ENCODE data around the gene PBRM1. TPM values are rescaled to one million over a fixed set of nuclear protein-coding genes. Genes with fewer than 3 reads are reported as not detected.

Gene PBRM1
- polyA plus RNA-seq, 1 experiment, result 16.5 TPM

DNA sequence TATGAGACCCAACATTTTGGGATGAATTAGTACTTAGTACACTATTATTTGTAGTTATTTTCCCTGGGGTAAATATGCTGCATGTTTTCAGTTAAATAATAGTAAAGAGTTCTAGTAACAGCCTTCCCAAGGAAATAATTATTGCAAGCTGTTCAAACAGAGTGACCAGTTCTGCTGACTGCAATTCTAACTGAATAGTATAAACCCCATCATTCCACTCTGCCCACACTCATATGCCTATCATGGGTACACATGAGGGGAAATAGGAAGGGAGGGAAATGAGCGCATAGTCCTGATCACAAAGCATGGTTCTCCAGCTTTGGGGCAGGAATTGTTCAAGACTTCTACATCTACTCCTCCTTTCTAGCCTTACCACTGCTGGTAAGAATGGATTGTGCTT lies 130.7 kb downstream of the PBRM1 start:
- Histone ChIP-seq H3K36me3 (ENCODE audit: control insufficient read depth, insufficient read depth, low read length) (peaks cover 20% of the 10 kb centered on the region), H3K27me3 (ENCODE audit: control insufficient read depth, insufficient read depth, low read length) (no peaks in the 10 kb centered on the region), H3K4me3 (ENCODE audit: low read depth, low read length) (no peak overlapping the region)
- CTCF ChIA-PET, result no interaction called here
- TF ChIP-seq, protein P1, sequence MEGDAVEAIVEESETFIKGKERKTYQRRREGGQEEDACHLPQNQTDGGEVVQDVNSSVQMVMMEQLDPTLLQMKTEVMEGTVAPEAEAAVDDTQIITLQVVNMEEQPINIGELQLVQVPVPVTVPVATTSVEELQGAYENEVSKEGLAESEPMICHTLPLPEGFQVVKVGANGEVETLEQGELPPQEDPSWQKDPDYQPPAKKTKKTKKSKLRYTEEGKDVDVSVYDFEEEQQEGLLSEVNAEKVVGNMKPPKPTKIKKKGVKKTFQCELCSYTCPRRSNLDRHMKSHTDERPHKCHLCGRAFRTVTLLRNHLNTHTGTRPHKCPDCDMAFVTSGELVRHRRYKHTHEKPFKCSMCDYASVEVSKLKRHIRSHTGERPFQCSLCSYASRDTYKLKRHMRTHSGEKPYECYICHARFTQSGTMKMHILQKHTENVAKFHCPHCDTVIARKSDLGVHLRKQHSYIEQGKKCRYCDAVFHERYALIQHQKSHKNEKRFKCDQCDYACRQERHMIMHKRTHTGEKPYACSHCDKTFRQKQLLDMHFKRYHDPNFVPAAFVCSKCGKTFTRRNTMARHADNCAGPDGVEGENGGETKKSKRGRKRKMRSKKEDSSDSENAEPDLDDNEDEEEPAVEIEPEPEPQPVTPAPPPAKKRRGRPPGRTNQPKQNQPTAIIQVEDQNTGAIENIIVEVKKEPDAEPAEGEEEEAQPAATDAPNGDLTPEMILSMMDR (IDR thresholded peaks at IDR 0.05; ENCODE audit: insufficient read depth, low read depth, low read length), result no peak
- no peak for DNase-seq (ENCODE audit: low read depth)
- POLR2A ChIA-PET, result no interaction called here

DNA sequence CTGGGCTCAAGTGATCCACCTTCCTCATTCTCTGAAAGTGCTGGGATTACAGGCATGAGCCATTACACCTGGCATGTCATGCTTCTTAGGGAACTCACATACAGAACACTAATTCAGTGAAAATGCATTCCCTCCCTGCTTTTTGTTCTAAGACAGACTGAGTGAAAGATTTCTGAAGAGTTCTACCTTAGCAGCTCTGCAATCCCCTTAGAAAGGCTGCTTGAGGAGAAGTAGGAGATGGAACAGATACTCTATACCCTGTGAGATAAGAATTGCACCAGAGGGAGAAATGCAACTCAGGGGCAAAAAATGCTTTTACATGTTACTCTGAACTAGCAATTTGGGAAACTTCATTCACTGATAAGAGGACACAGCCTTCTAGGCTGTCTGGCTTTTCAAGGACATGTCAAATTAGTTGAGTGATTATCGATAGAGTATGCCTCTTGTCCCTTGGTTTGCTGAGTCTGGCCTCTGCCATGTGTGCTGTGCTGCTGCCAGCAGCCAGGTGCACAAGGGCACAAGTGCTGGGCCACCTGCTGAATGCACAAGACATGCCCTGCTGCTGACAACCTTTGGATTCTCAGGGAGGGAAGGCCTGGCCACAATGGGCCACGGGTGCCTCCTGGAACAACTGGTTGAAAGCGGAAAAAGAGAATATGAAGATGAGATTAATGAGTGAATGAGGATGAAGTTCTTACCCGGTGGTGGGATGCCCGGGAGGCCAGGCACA lies 131.5 kb downstream of the PBRM1 start:
- Histone ChIP-seq H3K4me3 (ENCODE audit: low read depth, low read length) (no peak overlapping the region), H3K36me3 (ENCODE audit: control insufficient read depth, insufficient read depth, low read length) (peaks cover 18% of the 10 kb centered on the region), H3K27me3 (ENCODE audit: control insufficient read depth, insufficient read depth, low read length) (no peaks in the 10 kb centered on the region)
- no peak for DNase-seq (ENCODE audit: low read depth)
- ChIA-PET CTCF (no interaction called here), POLR2A (no interaction called here)
- TF ChIP-seq, protein P1 (IDR thresholded peaks at IDR 0.05; ENCODE audit: insufficient read depth, low read depth, low read length), result no peak

DNA sequence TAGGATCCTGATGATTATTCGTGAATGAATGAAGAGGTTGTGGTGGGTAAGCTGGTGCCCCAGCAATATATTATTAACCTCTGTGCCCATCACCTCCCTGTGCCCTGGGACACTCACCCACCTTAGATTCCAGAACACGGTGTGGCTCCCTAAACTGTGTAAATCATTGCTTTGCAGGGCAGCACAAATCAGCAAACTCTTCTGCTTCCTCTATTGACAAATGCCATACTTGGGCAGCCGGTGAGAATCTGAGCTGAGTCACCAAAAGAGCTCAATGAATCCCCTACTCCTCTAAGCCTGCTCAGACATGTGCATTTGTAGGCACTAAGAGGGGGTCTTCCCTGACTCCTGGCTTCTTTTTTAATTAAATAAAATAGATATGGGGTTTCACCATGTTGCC lies 133.6 kb downstream of the PBRM1 start:
- DNase-seq (ENCODE audit: low read depth), result no peak
- CTCF ChIA-PET, result interaction anchor here (1.1 to 1.5 kb wide), 3 partner anchors 9 to 80 kb away, joined by 3 read pairs; no protein-coding TSS in a partner anchor
- peaks cover 14% of the 10 kb centered on the region for H3K36me3 ChIP-seq (ENCODE audit: control insufficient read depth, insufficient read depth, low read length)
- no peak overlapping the region for H3K4me3 ChIP-seq (ENCODE audit: low read depth, low read length)
- H3K27me3 ChIP-seq (ENCODE audit: control insufficient read depth, insufficient read depth, low read length), result no peaks in the 10 kb centered on the region
- TF ChIP-seq, protein P1 (IDR thresholded peaks at IDR 0.05; ENCODE audit: insufficient read depth, low read depth, low read length), result no peak
- POLR2A ChIA-PET, result no interaction called here

DNA sequence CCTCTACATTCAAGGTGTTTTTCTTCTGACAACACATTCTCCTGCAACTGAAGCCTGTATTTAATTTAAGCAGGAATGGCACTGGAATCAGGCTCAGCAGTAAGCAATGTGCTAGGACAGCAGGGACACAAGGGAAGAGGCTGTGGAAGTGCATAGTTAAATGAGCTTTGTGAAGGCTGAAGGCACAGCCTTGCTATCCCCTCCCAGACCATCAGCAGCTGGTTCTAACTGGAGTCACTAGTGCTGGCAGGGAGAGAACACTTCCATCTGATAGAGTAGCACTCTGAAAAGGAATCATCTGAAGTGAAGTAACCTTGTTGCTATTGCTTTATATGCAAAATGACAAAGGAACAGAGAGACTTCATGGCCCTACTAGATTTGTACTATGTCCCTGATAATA lies 134.6 kb downstream of the PBRM1 start:
- ChIA-PET CTCF (interaction anchor here (1.3 to 1.5 kb wide), 2 partner anchors 12 to 79 kb away, joined by 3 read pairs; no protein-coding TSS in a partner anchor), POLR2A (interaction anchor here (0.8 kb wide), 1 partner anchor 8 kb away, joined by 3 read pairs; no protein-coding TSS in a partner anchor)
- H3K36me3 ChIP-seq (ENCODE audit: control insufficient read depth, insufficient read depth, low read length), result peaks cover 14% of the 10 kb centered on the region

DNA sequence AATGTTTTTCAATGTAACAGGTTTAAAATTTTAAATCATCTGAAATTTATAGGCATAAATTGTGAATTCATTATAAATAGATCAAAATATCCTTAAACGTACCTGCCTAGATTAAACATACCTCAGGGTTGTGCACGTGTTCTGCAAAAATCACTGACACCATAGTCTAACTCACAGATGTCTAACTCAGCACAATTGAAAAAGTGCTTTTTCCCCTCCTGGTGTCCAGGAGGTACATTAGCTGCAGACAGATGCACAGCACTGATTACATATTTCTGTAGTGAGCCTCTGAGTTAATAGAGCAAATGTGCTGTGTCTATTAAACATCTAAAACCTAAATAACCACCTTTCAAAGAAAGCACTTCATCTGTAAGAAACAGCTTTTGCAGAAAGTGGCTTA lies 138.6 kb downstream of the PBRM1 start:
- ChIA-PET POLR2A (no interaction called here), CTCF (interaction anchor here (1.3 kb wide), 1 partner anchor 14 kb away, joined by 3 read pairs; no protein-coding TSS in a partner anchor)
- TF ChIP-seq, protein P1 (IDR thresholded peaks at IDR 0.05; ENCODE audit: insufficient read depth, low read depth, low read length), result no peak
- Histone ChIP-seq H3K36me3 (ENCODE audit: control insufficient read depth, insufficient read depth, low read length) (peaks cover 5% of the 10 kb centered on the region), H3K27me3 (ENCODE audit: control insufficient read depth, insufficient read depth, low read length) (no peaks in the 10 kb centered on the region), H3K4me3 (ENCODE audit: low read depth, low read length) (no peak overlapping the region)
- no peak for DNase-seq (ENCODE audit: low read depth)

More for the DNA sequence above, 134.6 kb downstream of the PBRM1 start:
- Histone ChIP-seq H3K27me3 (ENCODE audit: control insufficient read depth, insufficient read depth, low read length) (no peaks in the 10 kb centered on the region), H3K4me3 (ENCODE audit: low read depth, low read length) (no peak overlapping the region)
- DNase-seq (ENCODE audit: low read depth), result no peak
- TF ChIP-seq, protein P1 (IDR thresholded peaks at IDR 0.05; ENCODE audit: insufficient read depth, low read depth, low read length), result no peak

Measured in BJ (cell line).